Liver (tissue), 9 donors: ENCODE data around the gene UGT2B15. TPM values are rescaled to one million over a fixed set of nuclear protein-coding genes. Genes with fewer than 3 reads are reported as not detected.
A peak's percentile ranks its signal among the peaks of the same experiment; 100 is the strongest.
"Not testable (repeated sequence)": the region's sequence is repeated elsewhere in the genome, so short reads cannot be mapped to it uniquely, and the experiment has no call there.

ENCODE experiments used
- DNase-seq: peaks from one replicate; pipeline ENCODE4 v3.0.0-alpha.2; 2017; ENCODE audit warnings: low spot score
- H3K27ac ChIP-seq, 2 donors: one replicate each; pipeline ENCODE4 v1.7.0; 2013; ENCODE audit warnings: inconsistent platforms in 2 of 2, low read length in 2 of 2, control low read depth in 1 of 2, low read depth in 1 of 2, mild to moderate bottlenecking in 1 of 2
- H3K27me3 ChIP-seq, 4 donors: one replicate each; pipeline versions ENCODE4 v1.6.1 to v1.7.0; 2013; ENCODE audit warnings: low read length in 3 of 4, inconsistent platforms in 1 of 4, mild to moderate bottlenecking in 1 of 4, moderate library complexity in 1 of 4; ENCODE audit not compliant: control insufficient read depth in 4 of 4, insufficient read depth in 4 of 4
- H3K36me3 ChIP-seq, 4 donors: one replicate each; pipeline versions ENCODE4 v1.6.1 to v1.7.0; 2013; ENCODE audit warnings: low read length in 3 of 4, mild to moderate bottlenecking in 3 of 4, low read depth in 1 of 4, moderate library complexity in 1 of 4; ENCODE audit not compliant: control insufficient read depth in 4 of 4, insufficient read depth in 3 of 4
- H3K4me1 ChIP-seq, 4 donors: one replicate each; pipeline versions ENCODE4 v1.6.1 to v1.7.0; 2013; ENCODE audit warnings: low read length in 3 of 4, mild to moderate bottlenecking in 3 of 4, moderate library complexity in 1 of 4; ENCODE audit not compliant: control insufficient read depth in 4 of 4, insufficient read depth in 4 of 4
- H3K4me3 ChIP-seq, 3 donors: one replicate each; pipeline versions ENCODE4 v1.6.1 to v1.7.0; 2013; ENCODE audit warnings: low read length in 3 of 3, control low read depth in 1 of 3, low read depth in 1 of 3, mild to moderate bottlenecking in 1 of 3
- H3K9ac ChIP-seq, 2 donors: one replicate each; pipeline ENCODE4 v1.7.0; 2013; ENCODE audit warnings: low read length in 2 of 2, mild to moderate bottlenecking in 2 of 2, moderate library complexity in 2 of 2, control low read depth in 1 of 2, low read depth in 1 of 2
- H3K9me3 ChIP-seq, 4 donors: one replicate each; pipeline versions ENCODE4 v1.6.1 to v1.7.0; 2013; ENCODE audit warnings: low read length in 3 of 4; ENCODE audit not compliant: control insufficient read depth in 4 of 4
- EGR1 ChIP-seq, 2 donors: IDR thresholded peaks; 2 replicates each; pipeline ENCODE4 v1.6.1; 2016 to 2018; ENCODE audit warnings: antibody characterized with exemption in 2 of 2, low read depth in 2 of 2
- FOXA1 ChIP-seq: IDR thresholded peaks from 2 replicates; pipeline ENCODE4 v1.6.1; 2016; ENCODE audit warnings: antibody characterized with exemption
- FOXA2 ChIP-seq: IDR thresholded peaks from 2 replicates; pipeline ENCODE4 v1.6.1; 2016; ENCODE audit warnings: antibody characterized with exemption
- GABPA ChIP-seq, 2 donors: IDR thresholded peaks in 1 of 2; conservative IDR thresholded peaks in 1 of 2; 2 replicates each; pipeline ENCODE4 v1.6.1; 2016; ENCODE audit warnings: antibody characterized with exemption in 2 of 2, mild to moderate bottlenecking in 1 of 2, moderate library complexity in 1 of 2
- HNF4A ChIP-seq, 2 donors: conservative IDR thresholded peaks; 2 replicates each; pipeline ENCODE4 v1.6.1; 2016; ENCODE audit warnings: antibody characterized with exemption in 2 of 2, mild to moderate bottlenecking in 2 of 2
- JUND ChIP-seq, 2 donors: IDR thresholded peaks; 2 replicates each; pipeline ENCODE4 v1.6.1; 2016; ENCODE audit warnings: antibody characterized with exemption in 2 of 2
- NR2F2 ChIP-seq: IDR thresholded peaks from 2 replicates; pipeline ENCODE4 v1.6.1; 2016; ENCODE audit warnings: antibody characterized with exemption
- RAD21 ChIP-seq, 2 donors: IDR thresholded peaks; 2 replicates each; pipeline ENCODE4 v1.6.1; 2016; ENCODE audit warnings: antibody characterized with exemption in 2 of 2, mild to moderate bottlenecking in 2 of 2
- RXRA ChIP-seq, 2 donors: IDR thresholded peaks; 2 replicates each; pipeline ENCODE4 v1.6.1; 2017 to 2018; ENCODE audit warnings: antibody characterized with exemption in 2 of 2, mild to moderate bottlenecking in 1 of 2
- SP1 ChIP-seq: IDR thresholded peaks from 2 replicates; pipeline ENCODE4 v1.6.1; 2018; ENCODE audit warnings: antibody characterized with exemption, mild to moderate bottlenecking
- TAF1 ChIP-seq: conservative IDR thresholded peaks from 2 replicates; pipeline ENCODE4 v1.6.1; 2016; ENCODE audit warnings: antibody characterized with exemption, mild to moderate bottlenecking
- YY1 ChIP-seq: IDR thresholded peaks from 2 replicates; pipeline ENCODE4 v1.6.1; 2016; ENCODE audit warnings: antibody characterized with exemption, mild to moderate bottlenecking
- WGBS: extraction: QIAGEN DNeasy Blood & Tissue Kit; methylation state at CpG from one replicate; pipeline ENCODE4 v1.1.7; 2013; 5-methylcytosine and 5-hydroxymethylcytosine counted together
- polyA plus RNA-seq, 2 donors: library from polyadenylated mRNA; stranded (reverse) in 1 of 2; unstranded in 1 of 2; fragments of 200-250 nt in 1 of 2; fragments of >200 nt in 1 of 2; fragmentation: Nextera tagmentation in 1 of 2; extraction: Ambion mirVana in 1 of 2; gene quantifications; one replicate each; pipeline versions ENCODE4 v1.2.1 to v1.2.3, GENCODE V29; 2013 to 2015
- total RNA-seq, 2 donors: library from RNA; depleted of rRNA; stranded (reverse); fragments of >200 nt; gene quantifications; one replicate each; pipeline ENCODE4 v1.2.3, GENCODE V29; 2014
- TF ChIP-seq, protein P1 (sequence below): IDR thresholded peaks from 2 replicates; pipeline ENCODE4 v1.6.1; 2016; ENCODE audit warnings: antibody characterized with exemption
- TF ChIP-seq, protein P2 (sequence below): fragments of 150-350 bp; IDR thresholded peaks from 2 replicates; pipeline ENCODE4 v1.5.1; 2017; ENCODE audit warnings: improper control_type of control experiment, low read depth, low read length; ENCODE audit not compliant: missing input control
- TF ChIP-seq, protein P3 (sequence below): IDR thresholded peaks from 2 replicates; pipeline ENCODE4 v1.6.1; 2016; ENCODE audit warnings: antibody characterized with exemption, mild to moderate bottlenecking
- TF ChIP-seq, protein P4 (sequence below): IDR thresholded peaks from 2 replicates; pipeline ENCODE4 v1.6.1; 2016; ENCODE audit warnings: antibody characterized with exemption
- TF ChIP-seq, protein P5 (sequence below): IDR thresholded peaks from 2 replicates; pipeline ENCODE4 v1.6.1; 2016; ENCODE audit warnings: antibody characterized with exemption
- donor health status: healthy.
- donor health status: healthy.
- donor health status: healthy.
- donor health status: healthy.
- donor health status: healthy.

Gene UGT2B15
- 10 to 100 TPM in 1 of 2 donors, 1 to 10 TPM in 1; 8.2 to 72.0 TPM for total RNA-seq
- polyA plus RNA-seq, result 10 to 100 TPM; 75.8 to 80.8 TPM

DNA sequence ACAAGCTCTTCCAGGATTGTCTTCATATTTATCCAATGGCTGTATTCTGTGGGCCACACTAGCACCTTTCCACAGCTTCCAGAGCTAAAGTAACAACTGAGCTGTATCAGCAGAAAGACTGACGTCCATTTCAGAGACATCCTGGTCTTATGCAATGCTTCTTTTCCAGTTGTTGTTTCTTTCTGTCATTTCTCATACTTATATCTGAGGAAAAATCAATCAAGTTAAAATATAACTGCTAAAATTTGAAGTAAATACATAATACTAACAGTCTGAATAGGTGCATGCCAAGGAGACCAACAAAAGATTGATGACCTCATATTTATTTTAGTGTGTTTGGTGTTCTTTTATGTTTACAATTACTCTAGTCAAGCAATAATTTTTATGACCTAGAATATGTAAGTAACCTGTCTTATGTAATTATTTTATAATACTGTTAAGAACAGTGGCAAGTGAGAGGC, at the start of gene UGT2B15:
UGT2B15 (minus strand) TSS at position 174 of the 461 bp plus-strand sequence; CDS start at position 140, 34 bp downstream.
- H3K9ac ChIP-seq, result peak within 1 kb of the TSS; percentile 65 to 85
- not testable (repeated sequence) for H3K9me3 ChIP-seq, H3K36me3 ChIP-seq, H3K27me3 ChIP-seq, H3K4me1 ChIP-seq, DNase-seq
- WGBS, result 22% methylated on average over 1 of the region's 1 CpG
- peak within 1 kb of the TSS; percentile 48 to 55 for H3K27ac ChIP-seq
- H3K4me3 ChIP-seq, result peak within 1 kb of the TSS; percentile 49 to 69 (median 59)
- TF ChIP-seq JUND (IDR thresholded peaks at IDR 0.05) (peak; percentile 20 to 51), SP1 (peak; percentile 25), RXRA (IDR thresholded peaks at IDR 0.05) (peak in 1 of 2 donors; percentile 41), YY1 (peak; percentile 81), RAD21 (IDR thresholded peaks at IDR 0.05) (peak in 1 of 2 donors; percentile 23), TAF1 (peak; percentile 71)
- TF ChIP-seq, protein P1, sequence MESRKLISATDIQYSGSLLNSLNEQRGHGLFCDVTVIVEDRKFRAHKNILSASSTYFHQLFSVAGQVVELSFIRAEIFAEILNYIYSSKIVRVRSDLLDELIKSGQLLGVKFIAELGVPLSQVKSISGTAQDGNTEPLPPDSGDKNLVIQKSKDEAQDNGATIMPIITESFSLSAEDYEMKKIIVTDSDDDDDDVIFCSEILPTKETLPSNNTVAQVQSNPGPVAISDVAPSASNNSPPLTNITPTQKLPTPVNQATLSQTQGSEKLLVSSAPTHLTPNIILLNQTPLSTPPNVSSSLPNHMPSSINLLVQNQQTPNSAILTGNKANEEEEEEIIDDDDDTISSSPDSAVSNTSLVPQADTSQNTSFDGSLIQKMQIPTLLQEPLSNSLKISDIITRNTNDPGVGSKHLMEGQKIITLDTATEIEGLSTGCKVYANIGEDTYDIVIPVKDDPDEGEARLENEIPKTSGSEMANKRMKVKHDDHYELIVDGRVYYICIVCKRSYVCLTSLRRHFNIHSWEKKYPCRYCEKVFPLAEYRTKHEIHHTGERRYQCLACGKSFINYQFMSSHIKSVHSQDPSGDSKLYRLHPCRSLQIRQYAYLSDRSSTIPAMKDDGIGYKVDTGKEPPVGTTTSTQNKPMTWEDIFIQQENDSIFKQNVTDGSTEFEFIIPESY, result peak; percentile 32

DNA sequence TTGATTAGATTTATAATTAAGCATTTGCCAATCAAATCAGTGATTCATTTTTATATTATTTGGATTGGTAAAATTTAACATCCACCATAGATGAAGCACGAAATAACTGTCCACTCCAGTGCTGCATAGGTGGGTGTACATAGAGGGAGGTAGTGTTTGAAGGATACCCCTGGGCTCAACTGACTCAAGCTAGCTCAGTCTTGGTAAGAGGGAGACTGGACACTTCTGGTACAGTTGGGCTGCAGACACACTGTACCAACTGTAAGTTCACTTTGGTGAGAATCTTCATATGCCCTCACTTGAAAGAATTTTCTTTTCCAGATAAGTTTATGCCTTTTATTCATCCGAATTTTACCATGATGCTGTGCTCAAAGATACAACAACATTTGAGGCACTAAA, 48.6 kb upstream of the UGT2B15 start:
- TF ChIP-seq, protein P2, sequence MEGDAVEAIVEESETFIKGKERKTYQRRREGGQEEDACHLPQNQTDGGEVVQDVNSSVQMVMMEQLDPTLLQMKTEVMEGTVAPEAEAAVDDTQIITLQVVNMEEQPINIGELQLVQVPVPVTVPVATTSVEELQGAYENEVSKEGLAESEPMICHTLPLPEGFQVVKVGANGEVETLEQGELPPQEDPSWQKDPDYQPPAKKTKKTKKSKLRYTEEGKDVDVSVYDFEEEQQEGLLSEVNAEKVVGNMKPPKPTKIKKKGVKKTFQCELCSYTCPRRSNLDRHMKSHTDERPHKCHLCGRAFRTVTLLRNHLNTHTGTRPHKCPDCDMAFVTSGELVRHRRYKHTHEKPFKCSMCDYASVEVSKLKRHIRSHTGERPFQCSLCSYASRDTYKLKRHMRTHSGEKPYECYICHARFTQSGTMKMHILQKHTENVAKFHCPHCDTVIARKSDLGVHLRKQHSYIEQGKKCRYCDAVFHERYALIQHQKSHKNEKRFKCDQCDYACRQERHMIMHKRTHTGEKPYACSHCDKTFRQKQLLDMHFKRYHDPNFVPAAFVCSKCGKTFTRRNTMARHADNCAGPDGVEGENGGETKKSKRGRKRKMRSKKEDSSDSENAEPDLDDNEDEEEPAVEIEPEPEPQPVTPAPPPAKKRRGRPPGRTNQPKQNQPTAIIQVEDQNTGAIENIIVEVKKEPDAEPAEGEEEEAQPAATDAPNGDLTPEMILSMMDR, result no peak
- TF ChIP-seq SP1 (no peak), FOXA2 (no peak), GABPA (IDR thresholded peaks at IDR 0.05 in 1 of 2, conservative IDR thresholded peaks at IDR 0.05 in 1 of 2) (no peak), RAD21 (IDR thresholded peaks at IDR 0.05) (no peak), NR2F2 (no peak), TAF1 (no peak), EGR1 (IDR thresholded peaks at IDR 0.05; ENCODE audit: low read depth in 2 of 2) (no peak), FOXA1 (no peak), YY1 (no peak), HNF4A (conservative IDR thresholded peaks at IDR 0.05) (no peak)
- TF ChIP-seq, protein P3, sequence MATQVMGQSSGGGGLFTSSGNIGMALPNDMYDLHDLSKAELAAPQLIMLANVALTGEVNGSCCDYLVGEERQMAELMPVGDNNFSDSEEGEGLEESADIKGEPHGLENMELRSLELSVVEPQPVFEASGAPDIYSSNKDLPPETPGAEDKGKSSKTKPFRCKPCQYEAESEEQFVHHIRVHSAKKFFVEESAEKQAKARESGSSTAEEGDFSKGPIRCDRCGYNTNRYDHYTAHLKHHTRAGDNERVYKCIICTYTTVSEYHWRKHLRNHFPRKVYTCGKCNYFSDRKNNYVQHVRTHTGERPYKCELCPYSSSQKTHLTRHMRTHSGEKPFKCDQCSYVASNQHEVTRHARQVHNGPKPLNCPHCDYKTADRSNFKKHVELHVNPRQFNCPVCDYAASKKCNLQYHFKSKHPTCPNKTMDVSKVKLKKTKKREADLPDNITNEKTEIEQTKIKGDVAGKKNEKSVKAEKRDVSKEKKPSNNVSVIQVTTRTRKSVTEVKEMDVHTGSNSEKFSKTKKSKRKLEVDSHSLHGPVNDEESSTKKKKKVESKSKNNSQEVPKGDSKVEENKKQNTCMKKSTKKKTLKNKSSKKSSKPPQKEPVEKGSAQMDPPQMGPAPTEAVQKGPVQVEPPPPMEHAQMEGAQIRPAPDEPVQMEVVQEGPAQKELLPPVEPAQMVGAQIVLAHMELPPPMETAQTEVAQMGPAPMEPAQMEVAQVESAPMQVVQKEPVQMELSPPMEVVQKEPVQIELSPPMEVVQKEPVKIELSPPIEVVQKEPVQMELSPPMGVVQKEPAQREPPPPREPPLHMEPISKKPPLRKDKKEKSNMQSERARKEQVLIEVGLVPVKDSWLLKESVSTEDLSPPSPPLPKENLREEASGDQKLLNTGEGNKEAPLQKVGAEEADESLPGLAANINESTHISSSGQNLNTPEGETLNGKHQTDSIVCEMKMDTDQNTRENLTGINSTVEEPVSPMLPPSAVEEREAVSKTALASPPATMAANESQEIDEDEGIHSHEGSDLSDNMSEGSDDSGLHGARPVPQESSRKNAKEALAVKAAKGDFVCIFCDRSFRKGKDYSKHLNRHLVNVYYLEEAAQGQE, result no peak
- TF ChIP-seq, protein P4, sequence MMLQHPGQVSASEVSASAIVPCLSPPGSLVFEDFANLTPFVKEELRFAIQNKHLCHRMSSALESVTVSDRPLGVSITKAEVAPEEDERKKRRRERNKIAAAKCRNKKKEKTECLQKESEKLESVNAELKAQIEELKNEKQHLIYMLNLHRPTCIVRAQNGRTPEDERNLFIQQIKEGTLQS, result no peak
- TF ChIP-seq, protein P1, result no peak
- TF ChIP-seq, protein P5, sequence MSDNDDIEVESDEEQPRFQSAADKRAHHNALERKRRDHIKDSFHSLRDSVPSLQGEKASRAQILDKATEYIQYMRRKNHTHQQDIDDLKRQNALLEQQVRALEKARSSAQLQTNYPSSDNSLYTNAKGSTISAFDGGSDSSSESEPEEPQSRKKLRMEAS, result no peak
- WGBS, result 84% methylated on average over 2 of the region's 2 CpGs
- peak overlapping the region in 1 of 2 donors; percentile 67 for H3K27ac ChIP-seq

More for the DNA sequence above, 48.6 kb upstream of the UGT2B15 start:
- peaks cover 0 to 4% (median 0%) of the 10 kb centered on the region in 4 donors for H3K9me3 ChIP-seq
- peaks cover 0 to 10% (median 5%) of the 10 kb centered on the region in 4 donors for H3K4me1 ChIP-seq
- no peaks in the 10 kb centered on the region for H3K36me3 ChIP-seq
- no peak overlapping the region for H3K9ac ChIP-seq
- DNase-seq, result no peak
- no peaks in the 10 kb centered on the region for H3K27me3 ChIP-seq
- H3K4me3 ChIP-seq, result no peak overlapping the region
